HepG2 (cell line): ENCODE data around the gene NDRG3. TPM values are rescaled to one million over a fixed set of nuclear protein-coding genes. Genes with fewer than 3 reads are reported as not detected.

ENCODE experiments used
- ATF6 ChIP-seq: sonication (generic); formaldehyde crosslinking; conservative IDR thresholded peaks from 2 replicates; pipeline ENCODE4 v1.4.0; 2020; ENCODE audit warnings: missing genetic modification reagents
- CBX5 ChIP-seq: sonication (generic); formaldehyde crosslinking; IDR thresholded peaks from 2 replicates; pipeline ENCODE4 v1.4.0; 2020; ENCODE audit warnings: missing genetic modification reagents, borderline replicate concordance
- CEBPB ChIP-seq: IDR thresholded peaks from 2 replicates; pipeline ENCODE4 v1.6.1; 2011; ENCODE audit warnings: low read depth, low read length, improper control_type of control experiment, borderline replicate concordance
- CHD2 ChIP-seq: IDR thresholded peaks from 2 replicates; pipeline ENCODE4 v1.6.1; 2011; ENCODE audit warnings: low read depth, low read length, improper control_type of control experiment
- CREBL2 ChIP-seq: sonication (generic); formaldehyde crosslinking; IDR thresholded peaks from 2 replicates; pipeline ENCODE4 v1.8.1; 2023; ENCODE audit warnings: missing genetic modification reagents, mild to moderate bottlenecking, borderline replicate concordance
- ELF3 ChIP-seq: IDR thresholded peaks from 2 replicates; pipeline ENCODE4 v1.6.1; 2016; ENCODE audit warnings: missing genetic modification reagents, missing compliant biosample characterization
- GABPA ChIP-seq, 2 experiments: IDR thresholded peaks; 2 replicates each; pipeline ENCODE4 v1.6.1; 2011 to 2016; ENCODE audit warnings: low read depth in 2 of 2, low read length in 1 of 2, missing biosample characterization in 1 of 2, missing genetic modification characterization in 1 of 2
- KLF9 ChIP-seq: IDR thresholded peaks from 2 replicates; pipeline ENCODE4 v1.6.1; 2016; ENCODE audit warnings: low read depth
- PITX1 ChIP-seq: sonication (generic); formaldehyde crosslinking; IDR thresholded peaks from 2 replicates; pipeline ENCODE4 v1.5.1; 2020; ENCODE audit warnings: mild to moderate bottlenecking, missing genetic modification reagents
- POGK ChIP-seq: sonication (generic); formaldehyde crosslinking; conservative IDR thresholded peaks from 2 replicates; pipeline ENCODE4 v1.8.0; 2022; ENCODE audit warnings: mild to moderate bottlenecking, moderate library complexity, missing genetic modification reagents
- RNF2 ChIP-seq: fragments of 450-650 bp; conservative IDR thresholded peaks from 2 replicates; pipeline ENCODE4 v1.6.1; 2016; ENCODE audit warnings: low read depth
- SCMH1 ChIP-seq: sonication (generic); formaldehyde crosslinking; IDR thresholded peaks from 2 replicates; pipeline ENCODE4 v1.9.0; 2021; ENCODE audit warnings: missing genetic modification reagents, mild to moderate bottlenecking, borderline replicate concordance
- SP1 ChIP-seq, 2 experiments: fragments of 450-650 bp in 1 of 2; sonication (generic) in 1 of 2; formaldehyde crosslinking in 1 of 2; IDR thresholded peaks; 2 replicates each; pipeline versions ENCODE4 v1.4.0 to v1.6.1; 2016 to 2020; ENCODE audit warnings: missing genetic modification reagents in 1 of 2
- SSRP1 ChIP-seq: IDR thresholded peaks from 2 replicates; pipeline ENCODE4 v1.6.1; 2016; ENCODE audit warnings: control low read depth
- SUZ12 ChIP-seq: fragments of 150-350 bp; IDR thresholded peaks from 2 replicates; pipeline ENCODE4 v1.6.1; 2014; ENCODE audit warnings: low read depth, low read length
- ZBTB39 ChIP-seq: sonication (generic); formaldehyde crosslinking; IDR thresholded peaks from 2 replicates; pipeline ENCODE4 v1.5.0; 2020; ENCODE audit warnings: missing genetic modification reagents
- ZMAT5 ChIP-seq: sonication (generic); formaldehyde crosslinking; IDR thresholded peaks from 2 replicates; pipeline ENCODE4 v1.5.0; 2020; ENCODE audit warnings: mild to moderate bottlenecking, low read depth, missing genetic modification reagents, borderline replicate concordance
- ZNF253 ChIP-seq: sonication (generic); formaldehyde crosslinking; IDR thresholded peaks from 2 replicates; pipeline ENCODE4 v1.8.0; 2022; ENCODE audit warnings: mild to moderate bottlenecking, missing genetic modification reagents, borderline replicate concordance
- ZNF280D ChIP-seq: sonication (generic); formaldehyde crosslinking; IDR thresholded peaks from 2 replicates; pipeline ENCODE4 v1.5.1; 2020; ENCODE audit warnings: mild to moderate bottlenecking, missing genetic modification reagents
- polyA plus RNA-seq, 8 experiments: library from polyadenylated mRNA; depleted of rRNA in 3 of 8; stranded (reverse) in 7 of 8; unstranded in 1 of 8; fragments of >200 nt; fragmentation: Illumina TruSeq in 4 of 8; extraction: Trizol in 4 of 8; gene quantifications; 2 replicates each; pipeline versions ENCODE4 v1.2.1 to v1.2.3, GENCODE V29; 2011 to 2016; ENCODE audit warnings: low read depth in 4 of 8, missing spikeins in 1 of 8, mixed read lengths in 1 of 8; ENCODE audit not compliant: insufficient read depth in 1 of 8
- total RNA-seq, 5 experiments: library from RNA; depleted of rRNA; stranded (reverse); fragments of >200 nt; fragmentation: Illumina TruSeq; extraction: Trizol; gene quantifications; 2 replicates each; pipeline ENCODE4 v1.2.3, GENCODE V29; 2016; ENCODE audit warnings: low read depth in 1 of 5

Gene NDRG3
- total and polyA plus RNA-seq, 2 of the 13 experiments (the other 11 are each of a cell fraction or from before 2014, with no cell fraction given): 36.0 to 40.5 TPM

GRCh38 chr20:36607586-36608387, 138.1 kb downstream of the NDRG3 start (continued):
- no peak for TF ChIP-seq SCMH1 (CRISPR knock-in tag)
- TF ChIP-seq RNF2: 0 out of 2 replicates have a peak, but pooled peaks have one; percentile 39
- 0 out of 2 replicates have a peak, but pooled peaks have one; percentile 29 for TF ChIP-seq POGK (CRISPR knock-in tag)
- no peak for TF ChIP-seq SP1 (IDR thresholded peaks at IDR 0.05)
- TF ChIP-seq SP1 (CRISPR knock-in tag; IDR thresholded peaks at IDR 0.05): no peak
- TF ChIP-seq SUZ12: no peak
- no peak for TF ChIP-seq ZBTB39 (CRISPR knock-in tag)
- TF ChIP-seq PITX1 (CRISPR knock-in tag): no peak
- TF ChIP-seq ZNF253: 0 out of 2 replicates have a peak, but pooled peaks have one; percentile 30
- no peak for TF ChIP-seq CEBPB
- TF ChIP-seq CHD2: no peak
- no peak for TF ChIP-seq ATF6 (CRISPR knock-in tag)
- peak; percentile 87 for TF ChIP-seq ELF3 (CRISPR knock-in tag)
- TF ChIP-seq SSRP1 (CRISPR knock-in tag): peak; percentile 96
- no peak for TF ChIP-seq GABPA (IDR thresholded peaks at IDR 0.05; ENCODE audit: low read depth, low read length)
- TF ChIP-seq GABPA (CRISPR knock-in tag; IDR thresholded peaks at IDR 0.05; ENCODE audit: low read depth): no peak
- no peak for TF ChIP-seq ZMAT5
- 0 out of 2 replicates have a peak, but pooled peaks have one; percentile 31 for TF ChIP-seq ZNF280D (CRISPR knock-in tag)
- peak; percentile 78 for TF ChIP-seq CBX5 (CRISPR knock-in tag)
- no peak for TF ChIP-seq KLF9 (CRISPR knock-in tag)
- TF ChIP-seq CREBL2: no peak
